GM19240 (cell line): Measurements from ENCODE around the gene EMC9.

Source experiments
- DNase-seq: peaks from one replicate; pipeline ENCODE4 v3.0.0; 2011; ENCODE audit warnings: low spot score; ENCODE audit not compliant: insufficient read length

Gene EMC9

DNA sequence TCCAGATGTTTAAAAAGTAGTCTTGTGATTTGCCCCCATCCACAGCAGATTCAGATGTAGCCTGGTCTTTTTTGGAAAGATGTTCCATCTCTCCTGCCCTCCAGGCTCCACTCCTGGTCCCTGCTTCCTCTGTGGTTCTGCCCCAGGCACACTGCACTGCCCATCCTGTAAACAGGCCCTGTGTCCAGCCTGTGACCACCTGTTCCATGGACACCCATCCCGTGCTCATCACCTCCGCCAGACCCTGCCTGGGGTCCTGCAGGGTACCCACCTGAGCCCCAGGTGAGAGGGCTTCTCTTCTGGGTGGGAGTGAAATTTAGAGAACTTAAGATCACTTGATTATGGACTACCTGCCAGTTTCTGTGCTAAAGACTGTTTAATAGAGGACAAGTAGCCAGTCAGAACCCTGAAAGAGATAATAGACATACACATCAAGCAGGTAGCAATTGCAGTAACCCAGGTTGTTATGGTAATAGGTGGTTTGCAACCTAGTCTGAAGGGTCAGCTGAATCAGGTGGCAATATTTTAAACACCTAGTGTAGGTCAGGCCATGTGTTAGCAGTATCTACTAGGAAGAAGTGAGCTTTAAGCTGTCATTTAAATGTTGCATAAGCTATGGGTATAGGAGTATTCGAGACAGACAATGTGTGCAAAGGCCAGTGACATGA is 8.0 kb upstream of the EMC9 start:
- DNase-seq: no peak

DNA sequence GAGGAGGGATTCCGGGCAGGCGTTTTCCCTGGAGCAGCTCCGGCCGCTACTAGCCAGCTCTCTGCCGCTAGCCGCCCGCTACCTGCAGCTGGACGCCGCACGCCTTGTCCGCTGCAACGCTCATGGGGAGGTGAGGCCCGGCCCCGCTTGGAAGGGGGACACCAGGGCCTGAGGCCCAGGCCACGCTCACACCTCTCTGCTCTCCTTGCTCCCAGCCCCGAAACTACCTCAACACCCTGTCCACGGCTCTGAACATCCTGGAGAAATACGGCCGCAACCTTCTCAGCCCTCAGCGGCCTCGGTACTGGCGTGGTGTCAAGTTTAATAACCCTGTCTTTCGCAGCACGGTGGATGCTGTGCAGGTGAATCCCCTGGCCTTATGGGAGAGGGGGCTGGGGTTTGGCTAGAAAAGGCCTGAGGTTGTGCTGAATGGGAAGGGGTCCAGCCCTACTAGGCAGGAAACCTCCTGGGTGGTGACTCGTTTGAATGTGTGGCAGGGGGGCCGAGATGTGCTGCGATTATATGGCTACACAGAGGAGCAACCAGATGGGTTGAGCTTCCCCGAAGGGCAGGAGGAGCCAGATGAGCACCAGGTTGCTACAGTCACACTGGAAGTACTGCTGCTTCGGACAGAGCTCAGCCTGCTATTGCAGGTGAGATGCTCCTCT is 6.5 kb upstream of the EMC9 start:
- DNase-seq: no peak

DNA sequence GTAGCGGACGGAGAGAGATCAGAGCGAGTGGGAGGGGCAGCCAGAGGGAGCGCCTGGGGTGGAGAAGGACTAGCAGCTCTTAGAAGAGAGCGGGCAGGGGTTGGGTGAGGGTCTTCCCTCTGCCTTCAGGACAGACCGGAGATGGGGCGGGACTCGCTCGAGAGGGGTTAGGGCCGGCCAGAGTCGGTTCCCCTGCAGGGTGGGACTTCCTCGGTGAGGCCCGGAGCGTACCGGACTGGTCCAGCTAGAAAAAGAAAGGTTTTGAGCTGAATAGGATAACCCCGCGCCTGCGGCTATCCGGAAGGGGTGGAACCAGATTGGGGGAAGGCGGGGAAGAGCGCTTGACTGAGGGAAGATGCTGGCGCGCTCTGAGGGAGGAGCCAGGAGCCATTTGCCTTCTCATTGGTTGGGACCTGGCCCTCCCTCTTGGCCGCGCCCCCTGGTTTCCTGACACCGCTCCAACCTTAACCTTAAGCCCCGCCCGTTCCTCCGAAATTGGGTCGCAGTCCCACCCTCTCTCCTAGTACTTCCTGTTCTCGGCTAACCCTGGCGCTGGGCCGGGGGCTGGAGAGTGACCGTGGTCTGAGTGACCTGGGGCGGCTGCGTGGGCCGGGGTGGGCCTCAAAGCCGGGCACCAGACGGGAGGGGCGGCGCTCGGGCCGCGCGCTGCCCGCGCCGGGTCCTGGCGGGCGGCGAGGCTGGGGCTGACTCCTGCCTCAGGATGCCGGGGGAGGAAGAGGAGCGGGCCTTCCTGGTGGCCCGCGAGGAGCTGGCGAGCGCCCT is 5.8 kb upstream of the EMC9 start, which contains the start of gene RNF31:
TSS of gene RNF31 (plus strand) at position 521 of the 783 bp plus-strand sequence. CDS start at position 722, 201 bp downstream.
- DNase-seq: peak; percentile 97

DNA sequence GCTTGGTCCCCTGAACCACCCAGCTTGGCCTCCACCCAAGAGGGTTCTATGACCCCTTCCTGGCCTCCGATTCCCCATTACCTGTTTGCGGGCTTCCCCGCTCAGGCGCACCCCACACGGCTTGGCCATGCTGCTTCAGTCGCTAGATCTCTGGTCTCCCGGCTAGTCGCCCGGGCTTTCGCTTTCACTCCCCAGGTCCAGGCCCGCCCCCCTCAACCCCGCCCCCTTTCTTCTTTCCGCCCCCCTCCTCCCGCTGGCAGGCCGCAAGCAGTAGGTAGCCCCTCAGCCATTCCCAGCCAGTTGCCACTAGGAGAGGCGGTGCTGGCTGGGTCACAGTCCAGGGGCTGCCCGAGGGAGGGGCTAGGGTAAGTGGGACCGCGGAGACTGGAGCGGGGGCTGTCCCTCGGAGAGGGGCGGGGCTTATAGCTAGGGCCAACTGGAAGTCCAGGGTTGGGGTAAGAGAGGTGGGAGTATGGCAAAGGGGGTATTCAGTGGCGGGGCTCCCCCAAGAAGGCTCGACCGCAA is 5.1 kb upstream of the EMC9 start, which contains the start of gene PSME2:
TSS of gene PSME2 (minus strand) at position 158 of the 525 bp plus-strand sequence. CDS start at position 129, 29 bp downstream.
- peak; percentile 94 for DNase-seq

DNA sequence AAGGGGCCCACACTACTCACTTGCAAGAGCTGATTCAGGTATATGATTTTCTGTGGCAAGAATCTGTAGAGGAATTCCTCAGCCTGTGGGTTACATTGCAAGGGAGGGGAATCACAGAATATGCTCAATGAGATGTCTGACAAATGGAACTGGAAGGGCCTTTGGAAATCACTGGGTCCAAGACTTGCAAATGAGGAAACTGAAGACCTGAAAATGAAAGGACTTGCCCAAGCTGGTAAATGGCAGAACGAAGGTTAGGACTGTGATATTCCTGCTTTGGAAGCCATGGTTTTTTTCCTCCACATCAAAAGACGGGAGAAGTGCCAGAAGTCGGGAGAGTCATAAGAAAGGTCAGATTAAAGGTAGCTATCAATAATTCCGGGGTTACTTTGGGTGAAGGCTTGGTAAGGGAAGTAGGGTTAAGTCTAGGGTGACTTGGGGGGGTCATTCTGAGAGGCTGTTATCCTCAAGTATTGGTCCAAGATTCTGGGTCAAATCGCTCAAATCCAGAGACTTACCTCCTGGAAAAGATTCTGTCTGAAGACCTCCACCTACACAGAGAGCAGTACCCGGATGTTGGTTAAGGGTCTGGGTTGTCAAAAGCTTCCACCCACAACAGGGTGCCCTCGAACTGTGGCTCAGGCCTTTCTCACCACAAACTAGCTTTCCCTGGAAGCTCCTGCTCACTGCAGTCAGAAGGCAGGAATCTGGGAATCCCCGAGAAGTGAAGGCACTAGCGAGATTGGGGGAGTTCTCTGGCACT is 4.5 kb upstream of the EMC9 start:
- no peak for DNase-seq

DNA sequence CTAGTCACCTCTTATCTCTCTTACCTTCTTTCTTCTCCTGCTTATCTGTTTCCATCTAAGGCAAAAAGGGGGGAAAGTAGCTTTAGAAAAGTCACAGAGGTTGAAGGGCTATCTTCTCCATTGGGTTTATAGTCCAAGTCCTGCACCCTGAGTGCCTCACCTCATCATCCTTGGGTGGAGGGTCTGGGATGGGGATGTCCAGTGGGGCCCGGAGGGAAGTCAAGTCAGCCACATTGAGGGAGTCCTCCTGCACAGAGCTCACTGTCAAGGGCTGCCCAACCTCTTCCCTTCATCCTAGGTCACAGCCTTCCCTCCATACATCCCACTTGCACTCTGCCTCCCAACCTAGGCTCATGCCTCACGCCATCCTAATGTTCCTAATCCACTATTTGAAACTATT is 3.8 kb upstream of the EMC9 start:
- DNase-seq: no peak

DNA sequence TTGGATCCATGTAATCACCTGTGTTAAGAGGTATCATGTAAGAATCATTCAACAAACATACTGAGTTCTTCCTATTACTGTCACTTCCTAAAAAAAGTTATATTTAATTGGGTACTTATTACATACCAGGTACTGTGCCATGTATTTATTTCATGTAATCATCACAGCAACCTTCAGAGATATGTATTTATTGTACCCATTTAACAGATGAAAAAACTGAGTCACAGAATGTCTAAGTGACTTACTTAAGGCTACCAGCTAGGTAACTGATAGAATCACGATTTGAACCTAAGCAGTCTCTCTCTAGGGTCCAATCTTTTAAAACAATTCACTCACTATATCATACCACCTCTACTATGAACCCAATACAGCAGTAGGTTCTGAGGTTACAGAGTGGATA is 3.1 kb upstream of the EMC9 start:
- DNase-seq: no peak

DNA sequence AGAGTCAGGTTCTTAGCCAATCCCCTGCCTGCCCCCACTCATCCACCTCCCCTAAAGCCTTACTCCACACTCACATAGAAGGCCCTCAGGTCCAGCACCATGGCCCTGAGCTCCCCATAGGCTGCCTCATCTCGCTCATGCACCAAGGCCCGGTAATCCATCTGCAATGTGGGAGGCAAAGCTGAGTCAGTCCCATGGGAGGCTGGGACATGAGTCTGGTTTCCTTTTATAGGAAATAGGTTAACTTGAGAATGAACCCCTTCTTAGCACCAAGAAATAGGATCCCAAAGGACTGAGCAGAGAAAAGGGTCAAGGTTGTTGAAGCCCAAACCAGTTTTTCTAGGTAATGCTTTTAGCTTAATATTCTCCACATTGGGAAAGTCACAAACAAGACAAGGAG is 2.1 kb upstream of the EMC9 start:
- no peak for DNase-seq

DNA sequence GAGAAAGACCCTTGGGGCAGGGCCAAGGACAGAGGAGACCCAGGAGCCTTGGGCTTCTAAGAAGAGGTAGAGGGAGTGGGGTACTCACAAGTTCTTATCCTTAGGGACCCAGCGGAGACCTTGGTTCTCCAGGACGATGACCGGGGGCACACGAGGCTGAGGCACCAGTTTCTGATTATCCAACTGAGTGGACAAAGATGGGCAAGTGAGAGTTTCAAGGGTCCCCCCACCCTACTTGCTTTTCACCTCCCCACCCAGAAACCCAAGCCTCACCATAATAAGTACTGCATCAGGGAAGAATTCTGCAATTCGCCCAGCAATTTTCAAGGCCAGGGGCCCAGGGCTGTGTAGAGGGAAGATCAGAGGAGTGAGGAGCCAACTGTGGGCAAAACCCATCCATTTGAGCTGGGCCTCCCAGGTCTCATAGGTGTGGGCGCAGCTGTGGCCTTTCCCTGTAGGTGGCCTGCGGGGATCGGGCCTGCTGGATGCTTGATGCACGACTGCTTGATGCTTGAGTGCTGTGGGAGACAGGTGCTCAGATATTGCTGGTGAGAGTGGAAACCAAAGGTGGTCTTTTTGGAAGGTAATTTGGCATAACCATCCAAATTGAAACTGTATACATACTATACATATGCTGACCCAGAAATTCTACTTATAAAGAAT is 2.0 kb downstream of the EMC9 start:
- no peak for DNase-seq

DNA sequence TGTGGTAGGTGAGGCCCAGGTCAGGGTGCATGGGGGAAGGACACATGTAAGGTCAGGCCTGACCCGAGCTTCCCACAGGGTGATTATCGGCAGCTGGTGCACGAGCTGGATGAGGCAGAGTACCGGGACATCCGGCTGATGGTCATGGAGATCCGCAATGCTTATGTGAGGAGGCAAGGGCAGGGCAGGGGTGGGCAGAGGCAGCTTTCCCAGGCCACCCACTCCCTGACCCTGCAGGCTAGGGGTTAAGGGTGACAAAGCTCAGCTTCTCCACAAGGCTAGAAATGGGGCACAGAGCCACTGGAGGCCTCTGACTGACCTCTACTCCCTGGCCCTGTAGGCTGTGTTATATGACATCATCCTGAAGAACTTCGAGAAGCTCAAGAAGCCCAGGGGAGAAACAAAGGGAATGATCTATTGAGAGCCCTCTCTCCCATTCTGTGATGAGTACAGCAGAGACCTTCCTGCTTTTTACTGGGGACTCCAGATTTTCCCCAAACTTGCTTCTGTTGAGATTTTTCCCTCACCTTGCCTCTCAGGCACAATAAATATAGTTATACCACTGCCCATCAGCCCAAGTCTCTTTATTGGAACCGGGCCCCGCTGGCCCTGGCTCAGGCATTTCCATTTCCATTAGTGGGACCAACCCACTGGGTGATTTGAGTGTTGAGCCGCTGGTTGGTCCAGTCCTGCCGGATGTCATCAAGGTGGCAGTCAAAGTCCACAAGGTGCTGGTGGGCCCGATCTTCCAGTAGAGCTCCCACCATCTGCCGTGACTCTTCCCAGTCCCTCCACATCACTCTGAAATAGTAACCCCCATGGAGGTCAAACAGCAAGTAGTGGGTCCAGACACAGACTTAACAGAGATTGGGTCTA is 2.8 kb downstream of the EMC9 start:
- no peak for DNase-seq

DNA sequence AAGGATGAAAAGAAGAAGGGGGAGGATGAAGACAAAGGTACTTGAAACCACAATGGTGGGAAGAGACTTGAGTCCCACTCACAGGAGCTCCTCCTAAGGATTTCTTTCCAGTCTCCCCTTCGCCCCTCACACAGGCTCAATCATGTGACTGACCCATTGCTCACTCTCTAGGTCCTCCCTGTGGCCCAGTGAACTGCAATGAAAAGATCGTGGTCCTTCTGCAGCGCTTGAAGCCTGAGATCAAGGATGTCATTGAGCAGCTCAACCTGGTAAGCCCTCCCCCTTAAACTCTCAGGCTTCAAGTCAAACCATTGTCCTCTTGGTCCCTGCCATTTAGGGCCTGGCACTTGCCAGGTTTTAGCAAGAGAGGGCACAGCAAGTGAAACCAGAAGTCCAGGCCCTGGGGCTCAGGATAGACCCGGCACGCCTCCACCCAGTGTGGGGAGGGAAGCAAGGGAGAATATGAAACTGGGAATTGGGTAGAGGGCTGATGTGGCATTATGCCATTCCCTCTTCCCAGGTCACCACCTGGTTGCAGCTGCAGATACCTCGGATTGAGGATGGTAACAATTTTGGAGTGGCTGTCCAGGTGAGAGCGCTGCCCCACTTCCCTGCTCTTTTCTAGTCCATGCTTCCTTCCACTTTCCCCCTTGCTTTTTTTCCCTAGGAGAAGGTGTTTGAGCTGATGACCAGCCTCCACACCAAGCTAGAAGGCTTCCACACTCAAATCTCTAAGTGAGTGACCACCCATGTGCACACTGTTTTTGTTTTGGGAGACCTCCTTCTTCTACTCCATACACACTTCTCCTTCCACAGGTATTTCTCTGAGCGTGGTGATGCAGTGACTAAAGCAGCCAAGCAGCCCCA is 3.6 kb downstream of the EMC9 start:
- no peak for DNase-seq

DNA sequence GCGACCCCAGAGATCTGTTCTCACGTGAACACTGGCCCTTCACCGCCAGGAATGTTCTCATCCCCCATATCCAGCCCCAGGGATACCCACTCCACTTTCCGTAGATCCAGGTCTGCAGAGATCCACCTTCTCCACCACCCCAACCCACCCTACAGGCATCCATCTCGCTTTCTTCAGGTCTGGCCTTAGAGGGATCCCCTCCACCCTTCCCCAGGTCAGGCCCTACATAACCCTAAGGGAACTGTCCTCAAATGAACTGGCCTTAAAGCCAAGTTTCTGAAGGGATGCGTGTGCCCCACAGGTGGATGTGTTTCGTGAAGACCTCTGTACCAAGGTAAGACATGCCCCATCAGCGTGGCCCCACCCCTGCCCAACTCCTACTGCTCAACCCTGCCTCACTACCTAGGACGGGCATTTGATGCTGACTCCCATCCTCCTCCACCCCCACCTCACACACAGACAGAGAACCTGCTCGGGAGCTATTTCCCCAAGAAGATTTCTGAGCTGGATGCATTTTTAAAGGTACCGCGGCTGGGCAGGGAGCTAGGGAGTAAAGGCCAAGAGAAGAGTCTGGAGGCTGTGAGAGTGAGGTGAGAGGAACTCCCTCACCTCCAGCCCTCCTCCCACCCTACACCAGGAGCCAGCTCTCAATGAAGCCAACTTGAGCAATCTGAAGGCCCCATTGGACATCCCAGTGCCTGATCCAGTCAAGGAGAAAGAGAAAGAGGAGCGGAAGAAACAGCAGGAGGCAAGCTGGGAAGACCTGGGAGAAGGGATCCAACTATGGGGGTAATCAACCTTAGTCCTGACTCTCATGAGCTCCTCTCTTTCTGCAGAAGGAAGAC is 4.5 kb downstream of the EMC9 start:
- no peak for DNase-seq

DNA sequence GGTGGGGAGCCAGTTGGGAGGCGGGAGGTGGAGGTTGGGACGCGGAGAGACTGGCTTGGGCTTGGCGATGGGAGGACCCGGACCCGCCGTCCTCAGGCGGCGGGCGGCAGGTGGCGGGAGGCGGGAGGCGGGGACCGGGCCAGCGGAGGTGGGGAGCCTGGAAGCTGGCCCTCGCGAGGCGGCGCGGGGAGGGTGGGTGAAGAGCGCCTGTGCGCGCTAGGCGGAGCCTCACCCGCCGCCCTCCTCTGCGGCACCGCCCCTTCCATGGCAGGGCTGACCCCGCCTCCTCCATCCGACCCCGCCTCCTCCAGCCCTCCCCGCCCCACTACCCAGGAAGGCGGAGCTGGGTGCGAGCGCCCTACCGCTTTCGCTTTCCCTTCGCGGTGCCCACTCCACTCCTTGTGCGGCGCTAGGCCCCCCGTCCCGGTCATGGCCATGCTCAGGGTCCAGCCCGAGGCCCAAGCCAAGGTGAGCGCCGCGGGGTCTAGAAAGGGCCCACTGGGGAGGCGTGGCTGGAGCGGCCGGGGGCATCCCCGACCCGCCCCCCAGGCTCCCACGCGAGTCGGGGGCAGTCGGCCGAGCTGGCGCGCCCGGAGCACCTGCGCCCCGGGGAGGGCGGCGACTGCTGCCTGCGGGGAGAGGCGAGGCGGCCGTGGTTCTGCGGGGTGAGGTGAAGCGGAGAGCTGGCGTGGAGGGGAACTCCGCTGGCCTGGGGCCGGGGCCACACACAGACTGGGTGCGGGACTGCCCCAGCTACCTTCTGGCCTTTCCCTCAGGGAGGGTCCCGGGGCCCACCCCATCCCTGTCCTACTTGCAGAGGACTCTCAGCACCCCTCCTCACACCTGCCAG is 5.3 kb downstream of the EMC9 start, which contains the start of gene PSME1:
TSS of gene PSME1 (plus strand) at position 361 of the 850 bp plus-strand sequence. CDS start at position 430, 69 bp downstream.
- DNase-seq: peak; percentile 86

DNA sequence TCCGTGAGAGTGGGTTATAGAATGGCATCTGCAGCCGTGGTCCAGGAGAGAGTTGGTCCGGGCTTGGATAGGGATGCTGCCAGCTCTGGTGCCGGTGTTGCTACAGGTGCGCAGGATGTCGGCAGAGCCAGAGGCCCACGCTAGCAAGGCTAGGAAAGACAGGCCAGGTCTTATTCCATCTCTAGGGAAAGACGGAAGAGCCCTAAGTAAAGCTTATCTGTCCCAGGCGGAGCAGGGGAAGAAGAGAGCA is 5.9 kb downstream of the EMC9 start:
- no peak for DNase-seq

DNA sequence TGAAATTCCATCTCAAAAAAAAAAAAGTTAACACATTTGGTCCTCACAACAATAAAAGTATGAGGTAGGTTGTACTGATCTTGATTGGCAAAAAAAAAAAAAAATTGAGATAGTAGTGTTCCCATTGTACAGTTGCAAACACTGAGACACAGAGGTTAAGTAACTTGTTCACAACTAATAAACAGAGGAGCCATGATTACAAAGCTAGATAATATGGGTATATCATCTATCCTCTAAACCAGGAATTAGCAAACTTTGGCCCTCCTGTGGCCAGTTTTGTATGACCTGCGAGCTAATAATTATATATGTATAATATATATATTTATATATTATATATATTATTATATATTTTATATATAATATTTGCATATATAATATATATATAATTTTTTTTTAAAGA is 7.7 kb downstream of the EMC9 start:
- no peak for DNase-seq

DNA sequence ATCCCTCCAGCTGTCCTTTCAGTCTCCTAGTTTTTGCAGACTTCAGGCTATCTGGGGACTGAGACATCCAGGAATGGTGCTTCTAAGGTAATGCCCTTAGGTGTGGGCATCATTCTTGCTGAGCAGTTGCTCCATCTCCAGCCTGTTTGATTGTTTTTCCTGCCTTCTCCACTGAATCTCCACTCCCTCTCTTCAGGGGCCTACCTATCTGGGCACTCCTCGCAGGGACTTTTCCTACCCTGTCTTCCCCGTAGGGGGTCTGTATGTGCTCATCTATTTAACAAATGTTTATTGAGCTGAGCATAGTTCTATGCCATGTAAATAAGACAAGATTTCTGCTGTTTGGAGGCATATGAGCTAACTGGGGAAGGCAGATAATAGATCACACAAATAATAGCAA is 8.4 kb downstream of the EMC9 start:
- DNase-seq: no peak

DNA sequence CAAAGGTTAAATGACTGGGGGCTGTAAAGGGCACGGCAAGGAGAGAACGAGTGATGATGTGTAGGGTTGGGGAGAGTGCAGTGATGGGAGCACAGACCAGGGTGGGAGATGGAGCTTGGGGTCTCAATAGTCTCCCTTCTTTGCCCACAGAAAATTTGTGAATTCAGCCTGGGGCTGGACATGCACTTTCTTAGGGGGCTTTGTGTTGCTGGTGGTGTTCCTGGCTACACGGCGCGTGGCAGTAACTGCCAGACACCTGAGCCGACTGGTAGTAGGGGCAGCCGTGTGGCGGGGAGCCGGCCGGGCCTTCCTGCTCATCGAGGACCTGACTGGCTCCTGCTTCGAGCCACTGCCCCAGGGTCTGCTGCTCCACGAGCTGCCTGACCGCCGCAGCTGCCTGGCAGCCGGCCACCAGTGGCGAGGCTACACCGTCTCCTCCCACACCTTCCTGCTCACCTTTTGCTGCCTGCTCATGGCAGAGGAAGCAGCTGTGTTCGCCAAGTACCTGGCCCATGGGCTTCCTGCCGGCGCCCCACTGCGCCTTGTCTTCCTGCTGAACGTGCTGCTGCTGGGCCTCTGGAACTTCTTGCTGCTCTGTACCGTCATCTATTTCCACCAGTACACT is 9.2 kb downstream of the EMC9 start:
- no peak for DNase-seq
